ENCODE data around the gene RBM44.

The RBM44 gene

DNA sequence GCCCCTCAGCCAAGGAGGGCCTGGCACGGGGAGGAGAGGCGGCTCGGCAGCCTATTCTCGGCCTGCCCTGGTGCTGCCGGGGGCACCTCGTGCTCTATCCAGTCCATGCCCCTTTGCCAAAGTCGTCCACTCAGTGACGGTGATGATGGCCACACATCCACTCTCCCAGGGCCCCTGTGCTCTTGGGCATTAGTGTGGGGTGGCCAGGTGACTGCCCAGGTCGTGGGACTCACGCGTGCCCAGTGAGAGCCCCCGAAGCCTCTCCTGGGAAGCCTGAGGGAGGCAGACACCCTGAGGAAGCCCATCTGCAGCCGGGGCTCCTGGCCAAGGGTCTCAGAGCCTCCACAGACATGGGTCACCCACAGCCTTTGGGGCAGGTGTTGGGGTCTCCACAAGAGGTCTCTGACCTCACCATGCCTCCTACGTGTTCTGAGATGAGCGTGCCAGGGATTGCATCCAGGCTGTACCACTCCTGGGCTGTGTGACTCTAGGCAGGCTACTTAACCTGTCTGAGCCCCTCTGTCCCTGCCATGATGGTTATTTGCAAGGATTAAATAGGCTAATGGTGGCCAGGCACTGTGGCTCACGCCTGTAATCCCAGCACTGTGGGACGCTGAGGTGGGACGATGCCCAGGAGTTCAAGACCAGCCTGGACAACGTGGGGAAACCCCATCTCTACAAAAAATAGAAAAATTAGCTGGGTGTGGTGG lies 73.8 kb downstream of the RBM44 start:
- no peak for DNase-seq (ENCODE audit: low read depth in 2 of 2)

DNA sequence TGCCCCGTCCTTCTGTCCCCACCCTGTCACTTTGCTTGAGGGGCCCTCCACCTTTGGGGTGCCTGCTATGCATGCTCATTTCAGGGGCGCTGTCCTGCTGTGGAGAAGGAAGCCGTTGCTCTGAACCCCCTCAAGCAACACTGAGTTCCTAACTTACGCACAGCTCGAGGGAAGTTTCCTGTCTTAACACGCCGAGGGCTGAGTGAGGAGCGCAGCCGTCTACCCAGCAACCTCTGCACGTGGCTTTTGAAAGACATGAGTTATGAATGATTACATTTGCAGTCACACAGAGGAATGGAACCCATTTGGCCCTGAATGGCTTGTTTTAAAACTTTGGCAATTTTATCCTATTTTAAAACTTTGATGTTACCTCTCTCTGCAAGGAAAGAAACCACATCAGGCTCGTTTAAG lies 74.8 kb downstream of the RBM44 start:
- DNase-seq (ENCODE audit: low read depth in 2 of 2): no peak

DNA sequence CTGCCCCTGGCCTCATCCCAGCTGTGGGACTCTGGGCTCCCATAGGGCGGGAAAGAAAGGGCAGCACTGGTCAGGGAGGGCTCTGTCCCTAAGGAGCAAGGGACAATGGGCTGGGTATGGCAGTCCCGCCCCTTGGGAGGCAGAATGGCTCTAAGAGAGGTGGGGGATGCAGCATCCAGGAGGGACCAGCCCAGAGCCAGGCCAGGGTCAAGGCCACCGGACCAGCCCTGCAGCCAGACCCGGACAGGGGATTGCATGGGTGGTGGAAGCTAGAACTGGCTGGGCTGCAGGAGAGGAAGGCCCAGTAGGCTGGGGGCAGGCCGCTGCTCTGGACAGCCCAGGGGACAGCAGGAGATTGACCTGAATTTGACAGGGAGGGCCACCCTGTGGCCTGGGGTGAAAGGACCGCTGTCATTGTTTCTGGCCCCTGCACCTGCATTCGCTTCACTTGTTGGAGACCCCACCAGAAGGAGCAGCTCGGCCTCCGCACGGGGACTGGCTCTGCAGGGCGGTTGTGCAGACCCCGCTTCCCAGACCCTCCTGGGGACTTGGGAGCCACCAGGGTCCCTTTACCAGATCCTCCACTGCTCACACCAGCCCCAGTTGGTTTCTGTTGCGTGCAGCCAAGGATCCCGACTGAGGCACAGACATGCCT lies 75.4 kb downstream of the RBM44 start:
- DNase-seq (ENCODE audit: low read depth in 2 of 2): no peak

DNA sequence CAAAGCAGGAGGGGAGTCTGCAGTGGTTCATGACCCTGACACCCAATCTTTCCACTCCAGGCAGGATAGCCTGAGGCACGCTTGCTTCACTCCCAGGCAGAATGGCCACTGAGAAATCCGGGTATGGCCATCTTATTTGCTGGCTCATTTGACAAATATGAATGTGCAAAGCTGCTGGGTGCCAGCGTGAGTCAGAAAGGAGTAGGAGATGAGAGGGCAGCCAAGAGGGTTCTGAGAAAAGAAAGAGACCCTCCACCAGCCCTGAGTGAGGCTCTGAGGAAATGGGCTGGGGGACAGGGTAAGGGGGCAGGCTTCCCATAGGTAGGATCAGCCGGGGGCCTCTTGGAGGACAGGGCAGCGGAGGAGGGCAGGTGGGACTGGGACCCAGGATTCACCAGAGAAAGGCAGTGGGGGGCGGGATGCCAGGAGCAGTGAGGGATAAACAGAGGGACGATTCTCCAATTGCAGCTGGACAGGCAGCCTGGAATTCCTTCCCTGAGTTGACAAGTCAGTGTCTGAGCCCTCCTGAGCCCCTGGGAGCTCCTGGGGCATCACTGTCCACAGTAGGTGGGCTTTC lies 76.1 kb downstream of the RBM44 start:
- no peak for DNase-seq (ENCODE audit: low read depth in 2 of 2)

GRCh38 chr2:237875256-237876060 lies 76.9 kb downstream of the RBM44 start:
- DNase-seq (ENCODE audit: low read depth in 2 of 2): no peak

DNA sequence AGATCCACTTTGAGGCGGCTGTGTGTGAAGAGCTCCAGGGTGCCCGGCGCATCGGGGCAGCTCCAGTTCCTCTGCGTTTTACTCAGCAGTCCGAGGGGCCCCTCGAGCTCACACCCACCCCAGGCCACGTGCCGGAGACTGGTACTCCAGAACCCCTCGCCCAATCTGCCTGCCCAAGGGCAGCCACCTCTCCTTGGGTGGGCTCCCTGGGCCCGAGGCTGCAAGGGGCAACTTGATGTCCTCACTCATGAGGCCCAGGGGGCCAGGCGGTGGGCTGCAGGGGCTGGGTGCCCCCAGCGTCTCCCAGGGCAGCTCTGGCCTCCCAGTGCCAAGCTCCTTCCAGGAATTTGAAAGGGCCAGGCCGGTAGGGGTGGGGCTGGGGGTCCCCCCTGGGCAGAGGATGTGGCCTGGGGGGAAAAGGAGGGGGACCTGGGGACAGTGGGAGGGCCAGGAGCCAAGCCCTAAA lies 77.5 kb downstream of the RBM44 start:
- no peak for DNase-seq (ENCODE audit: low read depth in 2 of 2)

DNA sequence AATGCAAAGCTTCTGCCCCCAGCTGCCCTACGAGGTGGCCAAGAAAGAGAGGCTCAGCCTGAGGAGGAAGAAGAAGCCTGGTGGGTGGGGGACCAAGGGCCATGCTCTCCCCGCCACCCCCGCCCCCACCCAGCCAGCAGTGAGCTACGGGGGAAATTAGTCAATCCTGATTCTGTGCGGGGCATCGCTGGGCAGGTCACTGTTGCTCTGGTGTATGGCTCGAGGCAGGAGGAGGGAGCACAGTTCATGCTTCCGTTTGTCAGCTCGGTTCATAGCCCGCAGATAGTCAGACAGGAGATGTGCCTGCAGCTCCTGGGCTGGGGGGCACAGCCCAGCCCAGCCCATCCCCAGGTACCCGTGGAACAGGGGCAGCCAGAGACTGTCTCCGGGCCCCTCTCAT lies 78.0 kb downstream of the RBM44 start:
- no peak for DNase-seq (ENCODE audit: low read depth in 2 of 2)

- no peak for DNase-seq (ENCODE audit: low read depth in 2 of 2)
Measured at GRCh38 chr2:237876951-237877491, 78.4 kb downstream of the RBM44 start.

DNA sequence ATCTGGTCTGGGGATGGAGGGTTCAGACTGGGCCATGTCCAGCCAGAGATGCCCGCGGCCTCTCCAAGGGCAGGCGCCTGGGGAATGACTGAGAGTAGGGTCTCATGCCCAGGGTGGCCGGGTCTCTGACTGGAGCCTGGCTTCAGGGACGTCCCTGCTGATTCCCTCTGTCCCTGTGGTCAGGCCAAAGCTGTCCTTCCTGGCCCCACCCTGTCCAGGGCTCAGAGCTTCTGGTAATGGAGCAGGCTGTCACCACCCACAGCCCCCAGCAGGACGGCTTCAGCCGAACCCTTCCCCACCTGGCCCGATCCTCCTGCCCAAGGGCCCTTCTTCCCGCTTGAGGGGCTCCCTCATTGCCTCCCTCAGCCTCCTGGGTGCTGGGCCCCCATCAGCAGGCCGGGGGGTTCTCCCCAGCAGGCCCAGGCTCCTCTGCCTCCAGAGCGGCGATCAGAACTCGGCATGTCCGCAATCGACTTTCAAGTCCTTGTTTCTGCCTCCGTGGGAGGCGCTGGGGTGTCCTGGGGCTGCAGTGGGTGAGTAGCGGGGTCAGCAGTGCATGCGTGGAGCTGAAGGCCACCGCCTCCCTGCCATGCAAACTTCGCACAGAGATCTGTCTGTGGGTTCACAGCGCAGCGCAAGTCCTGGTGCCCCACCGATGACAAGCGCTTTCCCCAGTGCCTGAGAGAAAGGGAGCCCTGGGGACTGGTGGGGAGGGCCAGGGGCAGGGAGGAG lies 79.2 kb downstream of the RBM44 start:
- no peak for DNase-seq (ENCODE audit: low read depth in 2 of 2)

GRCh38 chr2:237878321-237879057 lies 79.9 kb downstream of the RBM44 start:
- DNase-seq (ENCODE audit: low read depth in 2 of 2): no peak

- no peak for DNase-seq (ENCODE audit: low read depth in 2 of 2)
Measured at GRCh38 chr2:237879058-237879430, 80.5 kb downstream of the RBM44 start.

- no peak for DNase-seq (ENCODE audit: low read depth in 2 of 2)
Measured at GRCh38 chr2:237879991-237880560, 81.5 kb downstream of the RBM44 start.

GRCh38 chr2:237882510-237883481 lies 84.2 kb downstream of the RBM44 start:
- DNase-seq (ENCODE audit: low read depth in 2 of 2): no peak

DNA sequence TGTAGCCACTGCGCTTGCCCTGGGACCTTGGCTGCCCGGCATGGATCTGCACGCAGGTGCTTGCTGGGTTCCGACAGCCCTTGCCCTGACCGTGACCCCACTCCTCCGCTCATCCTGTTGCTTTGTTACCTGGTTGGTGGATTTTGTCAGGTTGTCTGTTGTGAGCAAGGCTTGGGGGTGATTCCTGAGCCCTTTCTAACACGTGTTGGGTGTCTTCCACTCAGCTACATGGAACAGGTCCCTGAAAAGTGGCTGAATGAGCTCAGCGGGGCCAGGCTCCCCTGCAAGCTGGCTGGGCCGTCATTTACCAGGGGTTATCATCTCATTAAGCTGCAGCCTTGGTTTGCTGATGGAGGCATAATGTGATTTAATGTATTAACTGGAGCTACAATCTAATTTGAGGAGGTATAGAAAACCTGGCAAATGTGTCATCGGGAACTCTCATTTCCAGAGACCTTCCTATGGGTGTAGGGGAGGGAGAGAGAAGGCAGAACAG lies 85.4 kb downstream of the RBM44 start:
- DNase-seq (ENCODE audit: low read depth in 2 of 2): no peak

DNA sequence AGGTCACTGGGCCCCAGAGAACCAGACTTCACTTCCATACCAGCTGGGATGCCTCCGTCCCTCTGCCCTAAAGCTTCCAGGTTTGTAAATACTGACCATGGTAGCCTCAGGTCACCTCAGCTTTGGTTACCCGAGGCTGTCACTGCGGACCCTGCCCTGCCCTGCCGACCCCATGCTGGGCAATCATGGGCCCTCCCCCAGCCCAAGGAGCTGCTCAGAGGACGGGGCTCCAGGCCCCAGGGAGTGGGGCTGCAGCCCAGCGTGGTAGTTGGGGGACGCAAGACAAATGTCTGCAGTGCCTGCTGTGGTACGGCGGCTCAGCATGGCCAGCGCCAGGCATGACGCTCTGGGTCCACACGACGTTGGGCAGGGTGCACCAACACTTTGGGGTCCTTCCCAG lies 86.1 kb downstream of the RBM44 start:
- no peak for DNase-seq (ENCODE audit: low read depth in 2 of 2)

DNA sequence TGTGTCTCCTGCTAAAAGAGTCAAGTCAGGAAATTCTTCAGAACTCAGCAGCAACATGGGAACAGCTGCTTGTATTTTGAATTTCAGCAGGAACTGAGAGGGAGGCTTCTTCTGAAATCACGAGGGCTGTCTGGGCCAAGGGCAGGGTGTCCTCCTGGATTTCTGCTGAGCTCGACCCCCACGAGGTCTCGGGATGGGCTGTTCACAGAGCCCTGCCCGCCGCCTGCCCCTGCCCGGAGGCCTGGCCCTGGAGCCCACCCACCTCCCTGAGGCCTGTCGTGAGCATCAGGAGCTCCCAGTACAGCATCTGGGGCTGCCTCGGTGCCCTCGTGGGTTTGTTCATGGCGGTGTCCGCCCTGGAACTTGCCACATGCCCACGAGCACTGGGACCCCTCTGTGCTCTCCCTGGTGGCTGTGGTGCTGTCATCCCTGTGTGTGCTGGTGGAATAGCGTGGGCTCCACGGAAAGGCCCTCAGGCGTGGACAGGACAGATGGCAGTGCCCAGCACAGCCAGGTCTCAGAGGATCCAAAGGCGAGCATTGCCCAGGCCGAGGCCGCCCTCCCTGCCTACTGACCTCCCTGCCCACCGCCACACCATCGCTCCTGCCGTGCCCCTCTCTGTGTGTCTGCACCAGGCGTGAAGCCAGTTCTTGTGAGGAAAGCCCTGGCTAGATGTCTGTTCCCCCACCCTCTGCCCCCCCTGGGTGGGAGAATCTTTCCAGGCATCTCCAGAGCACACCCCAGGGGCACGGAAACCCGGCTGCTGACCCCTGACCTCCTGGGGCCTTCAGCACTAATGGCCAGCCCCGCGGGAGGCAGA lies 86.7 kb downstream of the RBM44 start:
- no peak for DNase-seq (ENCODE audit: low read depth in 2 of 2)

GRCh38 chr2:237885931-237886684 lies 87.5 kb downstream of the RBM44 start:
- DNase-seq (ENCODE audit: low read depth in 2 of 2): no peak
